H1 (cell line): Measurements from ENCODE around the gene LARGE2.

ENCODE experiments used
- CBX5 ChIP-seq: fragments of 300-800, 300-1000 bp; sonication (generic); IDR thresholded peaks from 2 replicates; pipeline ENCODE4 v1.7.1; 2016; ENCODE audit warnings: antibody characterized with exemption, low read length, low read depth
- CHD1 ChIP-seq: IDR thresholded peaks from 2 replicates; pipeline ENCODE4 v1.6.1; 2012; ENCODE audit warnings: low read depth, low read length, improper control_type of control experiment
- EP300 ChIP-seq, 2 experiments: IDR thresholded peaks; 1 replicate in 1 of 2; 2 replicates in 1 of 2; pipeline ENCODE4 v1.6.1; 2011 to 2012; ENCODE audit warnings: low read depth in 2 of 2, low read length in 2 of 2, mild to moderate bottlenecking in 2 of 2, borderline replicate concordance in 1 of 2, inconsistent platforms in 1 of 2, moderate library complexity in 1 of 2
- POLR2A ChIP-seq, 2 experiments: IDR thresholded peaks; 1 replicate in 1 of 2; 2 replicates in 1 of 2; pipeline ENCODE4 v1.6.1; 2011; ENCODE audit warnings: low read depth in 2 of 2, low read length in 2 of 2, mild to moderate bottlenecking in 2 of 2; ENCODE audit errors: control extremely low read depth in 1 of 2
- POLR2AphosphoS5 ChIP-seq: IDR thresholded peaks from 2 replicates; pipeline ENCODE4 v1.6.1; 2011; ENCODE audit warnings: low read depth, low read length
- RAD21 ChIP-seq, 2 experiments: IDR thresholded peaks in 1 of 2; conservative IDR thresholded peaks in 1 of 2; 2 replicates each; pipeline ENCODE4 v1.6.1; 2011; ENCODE audit warnings: low read depth in 2 of 2, low read length in 2 of 2, improper control_type of control experiment in 1 of 2, inconsistent platforms in 1 of 2, mild to moderate bottlenecking in 1 of 2, moderate library complexity in 1 of 2
- RBBP5 ChIP-seq: IDR thresholded peaks from 2 replicates; pipeline ENCODE4 v1.7.1; 2012; ENCODE audit warnings: low read depth, mild to moderate bottlenecking, inconsistent platforms, low read length, moderate library complexity, borderline replicate concordance
- RNF2 ChIP-seq: fragments of 200-900, 300-1000 bp; sonication (generic); IDR thresholded peaks from 2 replicates; pipeline ENCODE4 v1.7.1; 2016; ENCODE audit warnings: borderline replicate concordance, low read depth, mild to moderate bottlenecking, antibody characterized with exemption, low read length; ENCODE audit not compliant: poor library complexity, severe bottlenecking; ENCODE audit errors: missing control alignments
- SIRT6 ChIP-seq: IDR thresholded peaks from one replicate; pipeline ENCODE4 v1.7.1; 2012; ENCODE audit warnings: low read length, inconsistent platforms
- ZNF274 ChIP-seq: IDR thresholded peaks from 2 replicates; pipeline ENCODE4 v1.7.0; 2012; ENCODE audit warnings: low read length, borderline replicate concordance; ENCODE audit errors: extremely low read depth
- TF ChIP-seq, protein P1 (sequence below), 3 experiments: IDR thresholded peaks; 1 replicate in 2 of 3; 2 replicates in 1 of 3; pipeline versions ENCODE4 v1.5.1 to v1.6.1; 2011; ENCODE audit warnings: low read length in 3 of 3, mild to moderate bottlenecking in 3 of 3, inconsistent platforms in 2 of 3, low read depth in 1 of 3, moderate library complexity in 1 of 3; ENCODE audit not compliant: insufficient read depth in 1 of 3; ENCODE audit errors: control extremely low read depth in 1 of 3

DNA sequence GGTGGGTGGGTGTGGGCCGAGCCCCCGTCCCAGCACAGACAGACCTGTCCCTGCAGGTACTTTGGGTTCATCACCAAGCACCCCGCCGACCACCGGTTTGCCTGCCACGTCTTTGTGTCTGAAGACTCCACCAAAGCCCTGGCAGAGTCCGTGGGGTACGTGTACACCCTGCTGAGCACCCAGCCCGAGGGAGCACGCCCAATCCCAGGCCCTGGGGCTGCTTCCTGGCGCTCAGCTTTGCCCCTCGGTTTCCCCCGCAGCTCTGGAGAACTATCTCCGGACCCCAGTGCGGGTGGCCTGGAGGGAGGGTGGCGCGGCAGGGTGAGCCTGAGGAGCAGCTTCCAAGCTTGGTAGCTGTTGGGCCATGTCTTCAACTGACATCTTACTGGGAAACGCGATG is 17.4 kb upstream of the LARGE2 start:
- TF ChIP-seq RAD21 (IDR thresholded peaks at IDR 0.05 in 1 of 2, conservative IDR thresholded peaks at IDR 0.05 in 1 of 2; ENCODE audit: low read depth in 2 of 2, low read length in 2 of 2) (no peak), POLR2AphosphoS5 (no peak), SIRT6 (no peak), POLR2A (IDR thresholded peaks at IDR 0.05; ENCODE audit: control extremely low read depth in 1 of 2, low read depth in 2 of 2, low read length in 2 of 2) (no peak), EP300 (IDR thresholded peaks at IDR 0.05; ENCODE audit: borderline replicate concordance in 1 of 2, low read depth in 2 of 2, low read length in 2 of 2) (no peak), RNF2 (no peak), CHD1 (no peak), CBX5 (no peak), RBBP5 (no peak), ZNF274 (no peak)
- TF ChIP-seq, protein P1, sequence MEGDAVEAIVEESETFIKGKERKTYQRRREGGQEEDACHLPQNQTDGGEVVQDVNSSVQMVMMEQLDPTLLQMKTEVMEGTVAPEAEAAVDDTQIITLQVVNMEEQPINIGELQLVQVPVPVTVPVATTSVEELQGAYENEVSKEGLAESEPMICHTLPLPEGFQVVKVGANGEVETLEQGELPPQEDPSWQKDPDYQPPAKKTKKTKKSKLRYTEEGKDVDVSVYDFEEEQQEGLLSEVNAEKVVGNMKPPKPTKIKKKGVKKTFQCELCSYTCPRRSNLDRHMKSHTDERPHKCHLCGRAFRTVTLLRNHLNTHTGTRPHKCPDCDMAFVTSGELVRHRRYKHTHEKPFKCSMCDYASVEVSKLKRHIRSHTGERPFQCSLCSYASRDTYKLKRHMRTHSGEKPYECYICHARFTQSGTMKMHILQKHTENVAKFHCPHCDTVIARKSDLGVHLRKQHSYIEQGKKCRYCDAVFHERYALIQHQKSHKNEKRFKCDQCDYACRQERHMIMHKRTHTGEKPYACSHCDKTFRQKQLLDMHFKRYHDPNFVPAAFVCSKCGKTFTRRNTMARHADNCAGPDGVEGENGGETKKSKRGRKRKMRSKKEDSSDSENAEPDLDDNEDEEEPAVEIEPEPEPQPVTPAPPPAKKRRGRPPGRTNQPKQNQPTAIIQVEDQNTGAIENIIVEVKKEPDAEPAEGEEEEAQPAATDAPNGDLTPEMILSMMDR (IDR thresholded peaks at IDR 0.05; ENCODE audit: control extremely low read depth in 1 of 3, insufficient read depth in 1 of 3, low read depth in 1 of 3, low read length in 3 of 3) = no peak
